Neural cell (in vitro differentiated cells): ENCODE data around the gene DHRS3.

ENCODE experiments used
- CTCF ChIP-seq: fragments of 450-650 bp; IDR thresholded peaks from 2 replicates; pipeline ENCODE4 v1.5.1; 2014; ENCODE audit warnings: antibody characterized with exemption, mild to moderate bottlenecking, moderate library complexity; ENCODE audit not compliant: poor library complexity, severe bottlenecking
- EZH2 ChIP-seq: fragments of 200-600, 300-800 bp; shearing (Covaris generic), sonication (generic); IDR thresholded peaks from 2 replicates; pipeline ENCODE4 v1.6.1; 2014; ENCODE audit warnings: antibody characterized with exemption, low read length, borderline replicate concordance, mild to moderate bottlenecking; ENCODE audit not compliant: insufficient read depth, poor library complexity, severe bottlenecking
- RAD21 ChIP-seq: fragments of 450-650 bp; conservative IDR thresholded peaks from 2 replicates; pipeline ENCODE4 v1.6.1; 2014; ENCODE audit warnings: antibody characterized with exemption, mild to moderate bottlenecking, moderate library complexity
- REST ChIP-seq: IDR thresholded peaks from 2 replicates; pipeline ENCODE4 v1.6.1; 2012; ENCODE audit warnings: borderline replicate concordance

- no peak for TF ChIP-seq EZH2
- TF ChIP-seq CTCF = no peak
- TF ChIP-seq REST = no peak
- no peak for TF ChIP-seq RAD21
Observed at GRCh38 chr1:12657060-12657884, 39.3 kb upstream of the DHRS3 start.
